Endodermal cell (in vitro differentiated cells): ENCODE data around the gene AFF3. TPM values are rescaled to one million over a fixed set of nuclear protein-coding genes. Genes with fewer than 3 reads are reported as not detected.

Experiments used
- DNase-seq: peaks from one replicate; pipeline ENCODE4 v3.0.0-alpha.2; 2017
- H3K27ac ChIP-seq: 2 replicates; pipeline ENCODE4 v1.5.1; 2013; ENCODE audit warnings: mild to moderate bottlenecking, low read depth, low read length, moderate library complexity
- H3K27me3 ChIP-seq: 2 replicates; pipeline ENCODE4 v1.6.1; 2013; ENCODE audit warnings: mild to moderate bottlenecking, low read length, moderate library complexity; ENCODE audit not compliant: insufficient read depth, control insufficient read depth, poor library complexity, severe bottlenecking
- H3K36me3 ChIP-seq: 2 replicates; pipeline ENCODE4 v1.7.0; 2013; ENCODE audit warnings: mild to moderate bottlenecking, low read length, moderate library complexity; ENCODE audit not compliant: control insufficient read depth, insufficient read depth
- H3K4me1 ChIP-seq: one replicate; pipeline ENCODE4 v1.7.0; 2013; ENCODE audit warnings: low read length; ENCODE audit not compliant: control insufficient read depth, insufficient read depth
- H3K4me3 ChIP-seq: 2 replicates; pipeline ENCODE4 v1.5.1; 2013; ENCODE audit warnings: mild to moderate bottlenecking, low read length, moderate library complexity
- H3K9ac ChIP-seq: 2 replicates; pipeline ENCODE4 v1.6.1; 2013; ENCODE audit warnings: mild to moderate bottlenecking, low read length, moderate library complexity; ENCODE audit not compliant: poor library complexity, severe bottlenecking; ENCODE audit errors: extremely low read depth
- H3K9me3 ChIP-seq: 2 replicates; pipeline ENCODE4 v1.6.1; 2013; ENCODE audit warnings: mild to moderate bottlenecking, low read length, moderate library complexity; ENCODE audit not compliant: control insufficient read depth
- H3K27ac Mint-ChIP-seq: 2 replicates; pipeline ENCODE4 v1.8.0; 2020; ENCODE audit warnings: mixed read lengths
- H3K27me3 Mint-ChIP-seq: 2 replicates; pipeline ENCODE4 v1.8.0; 2021; ENCODE audit warnings: mild to moderate bottlenecking, mixed read lengths; ENCODE audit not compliant: insufficient read depth
- H3K36me3 Mint-ChIP-seq: 2 replicates; pipeline ENCODE4 v1.8.0; 2020; ENCODE audit warnings: low read depth, mixed read lengths
- H3K4me1 Mint-ChIP-seq: 2 replicates; pipeline ENCODE4 v1.8.0; 2020; ENCODE audit warnings: mixed read lengths
- H3K4me3 Mint-ChIP-seq: 2 replicates; pipeline ENCODE4 v1.8.0; 2020; ENCODE audit warnings: mild to moderate bottlenecking, moderate library complexity, mixed read lengths
- H3K9me3 Mint-ChIP-seq: 2 replicates; pipeline ENCODE4 v1.8.0; 2020; ENCODE audit warnings: mild to moderate bottlenecking, mixed read lengths
- CTCF ChIP-seq: fragments of 200-600 bp; sonication (generic); conservative IDR thresholded peaks from 2 replicates; pipeline ENCODE4 v1.5.0; 2021; ENCODE audit warnings: antibody characterized with exemption, mild to moderate bottlenecking
- WGBS, 2 experiments: methylation state at CpG; one replicate each; pipeline versions ENCODE4 v1.1.5 to v1.1.7; 2013; ENCODE audit warnings: missing lambda C conversion rate in 2 of 2, mixed read lengths in 1 of 2; ENCODE audit not compliant: insufficient coverage in 1 of 2, insufficient read length in 1 of 2; 5-methylcytosine and 5-hydroxymethylcytosine counted together
- total RNA-seq, 2 donors: library from RNA; stranded (reverse); fragmentation: NEBNext Ultra II Directional in 1 of 2; extraction: Animal tissue kit (Norgen Biotek cat#: 25700) in 1 of 2; gene quantifications; 2 replicates in 1 of 2; 3 replicates in 1 of 2; pipeline ENCODE4 v1.2.1, GENCODE V29; 2021

Gene AFF3
- total RNA-seq, 2 donors from 2014 or later = 0.62 to 0.73 TPM

DNA sequence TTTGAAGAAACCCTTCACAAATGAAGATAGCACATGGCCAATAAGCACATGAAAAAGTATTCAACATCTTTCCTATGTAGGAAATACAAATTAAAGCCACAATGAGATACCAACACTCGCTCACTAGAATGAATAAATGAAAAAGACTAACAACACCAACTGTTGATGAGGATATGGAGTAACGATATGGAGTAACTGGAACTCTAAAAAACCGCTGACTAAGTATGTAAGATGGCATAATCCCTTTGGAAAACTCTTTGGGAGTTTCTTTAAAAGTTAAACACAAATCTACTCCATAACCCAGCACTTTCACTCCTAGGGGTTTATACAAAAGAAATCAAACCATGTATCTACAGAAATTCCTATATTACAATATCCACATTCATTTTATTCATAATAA, 220.5 kb downstream of the AFF3 start:
- H3K27me3 ChIP-seq = no peaks in the 10 kb centered on the region
- WGBS, 2 experiments = 94% methylated on average over 3 of the region's 3 CpGs; no CpG with 5 or more reads in 1 of the 2 experiments

GRCh38 chr2:99918389-99918788, 224.0 kb downstream of the AFF3 start:
- no peak for DNase-seq
- Histone ChIP-seq H3K9ac (no peak overlapping the region), H3K27me3 (no peaks in the 10 kb centered on the region), H3K9me3 (peaks cover 10% of the 10 kb centered on the region), H3K27ac (no peak overlapping the region), H3K36me3 (no peaks in the 10 kb centered on the region), H3K4me3 (no peak overlapping the region), H3K4me1 (no peaks in the 10 kb centered on the region)
- WGBS, 2 experiments = 72% methylated on average over 2 of the region's 2 CpGs
- Mint-ChIP-seq H3K4me3 (no peak overlapping the region), H3K4me1 (no peaks in the 10 kb centered on the region), H3K27ac (no peak overlapping the region), H3K9me3 (peaks cover 6% of the 10 kb centered on the region), H3K27me3 (no peaks in the 10 kb centered on the region), H3K36me3 (no peaks in the 10 kb centered on the region)
- no peak for TF ChIP-seq CTCF

More for the DNA sequence above, 220.5 kb downstream of the AFF3 start:
- Histone ChIP-seq H3K36me3 (no peaks in the 10 kb centered on the region), H3K9me3 (peaks cover 10% of the 10 kb centered on the region), H3K4me1 (no peaks in the 10 kb centered on the region), H3K27ac (no peak overlapping the region), H3K4me3 (no peak overlapping the region), H3K9ac (no peak overlapping the region)
- H3K9me3 Mint-ChIP-seq = peaks cover 6% of the 10 kb centered on the region
- no peaks in the 10 kb centered on the region for H3K27me3 Mint-ChIP-seq
- H3K4me1 Mint-ChIP-seq = no peaks in the 10 kb centered on the region
- H3K27ac Mint-ChIP-seq = no peak overlapping the region
- H3K36me3 Mint-ChIP-seq = no peaks in the 10 kb centered on the region
- no peak for DNase-seq
- H3K4me3 Mint-ChIP-seq = no peak overlapping the region
- no peak for TF ChIP-seq CTCF

GRCh38 chr2:99915108-99915675, 227.2 kb downstream of the AFF3 start:
- no peaks in the 10 kb centered on the region for H3K4me1 ChIP-seq
- no peak overlapping the region for H3K27ac ChIP-seq
- Mint-ChIP-seq H3K4me3 (no peak overlapping the region), H3K27ac (no peak overlapping the region), H3K4me1 (no peaks in the 10 kb centered on the region), H3K9me3 (no peaks in the 10 kb centered on the region), H3K36me3 (no peaks in the 10 kb centered on the region), H3K27me3 (no peaks in the 10 kb centered on the region)
- DNase-seq = no peak
- H3K9me3 ChIP-seq = no peaks in the 10 kb centered on the region
- 90% methylated on average over 8 of the region's 8 CpGs; no CpG with 5 or more reads in 1 of the 2 experiments for WGBS, 2 experiments
- H3K4me3 ChIP-seq = no peak overlapping the region
- TF ChIP-seq CTCF = no peak
- no peaks in the 10 kb centered on the region for H3K27me3 ChIP-seq
- no peak overlapping the region for H3K9ac ChIP-seq
- H3K36me3 ChIP-seq = no peaks in the 10 kb centered on the region
